Breast epithelium (tissue), 4 donors: ENCODE results near the gene ZNF593. TPM values are rescaled to one million over a fixed set of nuclear protein-coding genes. Genes with fewer than 3 reads are reported as not detected.

Source experiments
- DNase-seq, 2 donors: peaks; one replicate each; pipeline ENCODE4 v3.0.0-alpha.2; 2019; ENCODE audit warnings: low spot score in 2 of 2
- H3K27ac ChIP-seq, 2 donors: fragments of 200-600 bp; sonication (generic) in 1 of 2; one replicate each; pipeline ENCODE4 v1.5.1; 2016 to 2019; ENCODE audit warnings: mild to moderate bottlenecking in 1 of 2
- H3K27me3 ChIP-seq, 2 donors: fragments of 200-600 bp; sonication (generic) in 1 of 2; one replicate each; pipeline versions ENCODE4 v1.5.1 to v1.6.0; 2017 to 2019; ENCODE audit warnings: control low read depth in 1 of 2, mild to moderate bottlenecking in 1 of 2
- H3K36me3 ChIP-seq: fragments of 200-600 bp; one replicate; pipeline ENCODE4 v1.5.1; 2019
- H3K4me1 ChIP-seq, 2 donors: fragments of 200-600 bp; sonication (generic); one replicate each; pipeline ENCODE4 v1.5.1; 2016 to 2019; ENCODE audit warnings: control low read depth in 1 of 2
- H3K4me3 ChIP-seq, 3 donors: fragments of 200-600 bp; sonication (generic); 1 replicate in 2 of 3; 2 replicates in 1 of 3; pipeline ENCODE4 v1.5.1; 2016 to 2019; ENCODE audit warnings: mild to moderate bottlenecking in 3 of 3, moderate library complexity in 2 of 3
- H3K9me3 ChIP-seq, 2 donors: fragments of 200-600 bp; sonication (generic) in 1 of 2; one replicate each; pipeline ENCODE4 v1.5.1; 2016 to 2019; ENCODE audit warnings: control low read depth in 1 of 2
- CTCF ChIP-seq, 3 donors: fragments of 450-650 bp; IDR thresholded peaks; one replicate each; pipeline ENCODE4 v1.5.1; 2016 to 2017; ENCODE audit warnings: antibody characterized with exemption in 3 of 3, mild to moderate bottlenecking in 3 of 3, moderate library complexity in 3 of 3
- POLR2A ChIP-seq: fragments of 450-650 bp; IDR thresholded peaks from one replicate; pipeline ENCODE4 v1.6.1; 2016; ENCODE audit warnings: antibody characterized with exemption, mild to moderate bottlenecking, moderate library complexity
- POLR2AphosphoS5 ChIP-seq, 3 donors: sonication (generic); formaldehyde crosslinking; IDR thresholded peaks; one replicate each; pipeline ENCODE4 v1.6.1; 2017; ENCODE audit warnings: antibody characterized with exemption in 3 of 3
- intact Hi-C: fragments of 100-400 bp; cut with DNase I; formaldehyde crosslinking; loops from one replicate; pipeline ENCODE4 v1.15.1; 2023; ENCODE audit warnings: low total_unique reads
- total RNA-seq, 3 donors: library from RNA; depleted of rRNA; stranded (reverse); fragments of >200 nt; gene quantifications; one replicate each; pipeline ENCODE4 v1.1.0, GENCODE V29; 2016

Gene ZNF593
- total RNA-seq, 3 donors from 2014 or later: 26.4 to 39.7 (median 31.9) TPM

GRCh38 chr1:26162220-26162709, 7.4 kb upstream of the ZNF593 start:
- Histone ChIP-seq H3K9me3 (no peaks in the 10 kb centered on the region), H3K36me3 (no peaks in the 10 kb centered on the region), H3K4me3 (peak overlapping the region; percentile 48 to 68 (median 58)), H3K27ac (peak overlapping the region in 1 of 2 donors; percentile 44), H3K4me1 (no peaks in the 10 kb centered on the region), H3K27me3 (peaks cover 4 to 10% of the 10 kb centered on the region in 2 donors)
- no peak for TF ChIP-seq POLR2AphosphoS5 (IDR thresholded peaks at IDR 0.05)
- no peak for TF ChIP-seq POLR2A
- no peak for TF ChIP-seq CTCF (IDR thresholded peaks at IDR 0.05)
- intact Hi-C loops: loop anchor here (10.0 kb wide), 1 partner anchor 73 kb away; the partner anchor contains the start of gene CEP85
- no peak for DNase-seq

GRCh38 chr1:26163684-26164035, 6.0 kb upstream of the ZNF593 start:
- TF ChIP-seq CTCF (IDR thresholded peaks at IDR 0.05) (no peak), POLR2A (no peak), POLR2AphosphoS5 (IDR thresholded peaks at IDR 0.05) (no peak)
- H3K27ac ChIP-seq: no peak overlapping the region
- H3K4me1 ChIP-seq: no peaks in the 10 kb centered on the region
- H3K4me3 ChIP-seq: peak overlapping the region; percentile 36 to 68 (median 51)
- H3K27me3 ChIP-seq: peaks cover 4 to 5% of the 10 kb centered on the region in 2 donors
- H3K9me3 ChIP-seq: no peaks in the 10 kb centered on the region
- no peaks in the 10 kb centered on the region for H3K36me3 ChIP-seq
- intact Hi-C loops: loop anchor here (10.0 kb wide), 1 partner anchor 71 kb away; the partner anchor contains the start of gene CEP85
- no peak for DNase-seq

GRCh38 chr1:26164036-26164860, 5.5 kb upstream of the ZNF593 start:
- no peaks in the 10 kb centered on the region for H3K9me3 ChIP-seq
- H3K27me3 ChIP-seq: peaks cover 4 to 5% of the 10 kb centered on the region in 2 donors
- intact Hi-C loops: loop anchor here (10.0 kb wide), 1 partner anchor 71 kb away; the partner anchor contains the start of gene CEP85
- TF ChIP-seq POLR2AphosphoS5 (IDR thresholded peaks at IDR 0.05): no peak
- TF ChIP-seq CTCF (IDR thresholded peaks at IDR 0.05): peak in 1 of 3 donors; percentile 75
- no peaks in the 10 kb centered on the region for H3K36me3 ChIP-seq
- peak overlapping the region; percentile 36 to 68 (median 51) for H3K4me3 ChIP-seq
- H3K4me1 ChIP-seq: no peaks in the 10 kb centered on the region
- peak overlapping the region; percentile 28 to 54 for H3K27ac ChIP-seq
- DNase-seq: no peak

GRCh38 chr1:26164861-26165842, 4.6 kb upstream of the ZNF593 start:
- no peak for DNase-seq
- Histone ChIP-seq H3K4me1 (no peaks in the 10 kb centered on the region), H3K4me3 (peak overlapping the region in 1 of 3 donors; percentile 68), H3K9me3 (no peaks in the 10 kb centered on the region), H3K27ac (peak overlapping the region; percentile 28 to 54), H3K27me3 (peaks cover 4 to 5% of the 10 kb centered on the region in 2 donors), H3K36me3 (no peaks in the 10 kb centered on the region)
- intact Hi-C loops: loop anchor here (10.0 kb wide), 1 partner anchor 70 kb away; the partner anchor contains the start of gene CEP85
- no peak for TF ChIP-seq POLR2AphosphoS5 (IDR thresholded peaks at IDR 0.05)
- no peak for TF ChIP-seq CTCF (IDR thresholded peaks at IDR 0.05)
- no peak for TF ChIP-seq POLR2A
